ENCODE data around the gene HDAC4. TPM values are rescaled to one million over a fixed set of nuclear protein-coding genes. Genes with fewer than 3 reads are reported as not detected.

Gene HDAC4
- total and polyA plus RNA-seq, 2 experiments from 2014 or later: 9.3 to 10.8 TPM

DNA sequence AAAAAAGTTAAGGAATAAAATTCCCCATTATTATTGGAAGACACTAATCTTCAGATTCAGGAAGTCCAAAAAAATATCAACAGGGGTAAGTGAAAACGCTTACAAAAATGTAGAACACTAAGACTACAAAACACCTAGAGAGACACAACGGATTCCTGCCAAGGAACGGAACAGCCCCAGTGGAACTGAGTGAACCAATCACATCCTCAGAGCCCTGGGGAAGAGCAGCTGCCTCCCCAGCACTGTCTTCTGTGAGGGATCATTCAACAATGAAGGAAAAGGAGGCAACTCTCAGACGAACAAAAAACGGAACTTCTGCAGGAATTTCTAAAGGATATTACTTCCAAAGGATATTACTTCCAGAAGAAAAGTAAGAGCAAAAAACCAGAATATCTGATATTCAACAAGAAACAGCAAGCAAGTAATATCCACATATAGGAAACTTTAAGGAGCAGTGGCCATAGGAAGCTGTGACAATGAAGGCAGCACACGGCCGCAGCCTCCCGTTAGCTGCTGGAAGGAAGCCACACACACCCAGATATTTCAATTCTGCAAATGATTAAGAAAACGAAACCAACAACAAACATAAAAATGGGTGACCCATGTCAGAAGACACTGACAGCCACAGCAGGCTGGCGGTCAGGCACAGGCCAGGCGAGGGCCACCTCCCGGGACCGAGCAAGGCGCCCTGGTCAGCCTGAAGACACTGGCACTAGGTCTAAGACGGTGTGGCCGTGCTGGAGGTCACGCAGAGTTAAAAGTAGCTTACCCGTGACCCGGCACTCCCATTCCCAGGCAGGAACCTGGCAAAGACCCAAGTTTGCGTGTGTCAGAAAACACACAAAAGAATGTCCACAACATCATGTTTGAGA is 81.8 kb downstream of the HDAC4 start:
- H3K36me3 ChIP-seq (replicated peaks; ENCODE audit: insufficient read depth, low read depth): no peaks in the 10 kb centered on the region
- H4K20me1 ChIP-seq (ENCODE audit: insufficient read depth, poor library complexity, severe bottlenecking): no peaks in the 10 kb centered on the region
- H3K9me3 ChIP-seq (ENCODE audit: low read depth): no peaks in the 10 kb centered on the region
- H3K79me2 ChIP-seq: peaks cover 88% of the 10 kb centered on the region
- 55% methylated on average over 20 of the region's 20 CpGs for WGBS (ENCODE audit: low lambda C conversion rate, missing lambda C conversion rate)
- H3K4me3 ChIP-seq: no peak overlapping the region
- TF ChIP-seq EZH2 (IDR thresholded peaks at IDR 0.05; ENCODE audit: borderline replicate concordance) (no peak), EZH2phosphoT487 (IDR thresholded peaks at IDR 0.05; ENCODE audit: low read depth, severe bottlenecking, unreplicated experiment) (no peak)
- TF ChIP-seq, protein P1, sequence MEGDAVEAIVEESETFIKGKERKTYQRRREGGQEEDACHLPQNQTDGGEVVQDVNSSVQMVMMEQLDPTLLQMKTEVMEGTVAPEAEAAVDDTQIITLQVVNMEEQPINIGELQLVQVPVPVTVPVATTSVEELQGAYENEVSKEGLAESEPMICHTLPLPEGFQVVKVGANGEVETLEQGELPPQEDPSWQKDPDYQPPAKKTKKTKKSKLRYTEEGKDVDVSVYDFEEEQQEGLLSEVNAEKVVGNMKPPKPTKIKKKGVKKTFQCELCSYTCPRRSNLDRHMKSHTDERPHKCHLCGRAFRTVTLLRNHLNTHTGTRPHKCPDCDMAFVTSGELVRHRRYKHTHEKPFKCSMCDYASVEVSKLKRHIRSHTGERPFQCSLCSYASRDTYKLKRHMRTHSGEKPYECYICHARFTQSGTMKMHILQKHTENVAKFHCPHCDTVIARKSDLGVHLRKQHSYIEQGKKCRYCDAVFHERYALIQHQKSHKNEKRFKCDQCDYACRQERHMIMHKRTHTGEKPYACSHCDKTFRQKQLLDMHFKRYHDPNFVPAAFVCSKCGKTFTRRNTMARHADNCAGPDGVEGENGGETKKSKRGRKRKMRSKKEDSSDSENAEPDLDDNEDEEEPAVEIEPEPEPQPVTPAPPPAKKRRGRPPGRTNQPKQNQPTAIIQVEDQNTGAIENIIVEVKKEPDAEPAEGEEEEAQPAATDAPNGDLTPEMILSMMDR (IDR thresholded peaks at IDR 0.05; ENCODE audit: poor library complexity): no peak
- H3K9me2 ChIP-seq (replicated peaks; ENCODE audit: insufficient read depth): no peaks in the 10 kb centered on the region
- H3K27ac ChIP-seq: peak overlapping the region; percentile 39
- peaks cover 16% of the 10 kb centered on the region for H3K4me1 ChIP-seq (ENCODE audit: insufficient read depth)
- peak overlapping the region; percentile 69 for H3K4me2 ChIP-seq
- no peak for DNase-seq (ENCODE audit: low spot score)
- H2AFZ ChIP-seq: no peak overlapping the region
- H3K27me3 ChIP-seq: no peaks in the 10 kb centered on the region

DNA sequence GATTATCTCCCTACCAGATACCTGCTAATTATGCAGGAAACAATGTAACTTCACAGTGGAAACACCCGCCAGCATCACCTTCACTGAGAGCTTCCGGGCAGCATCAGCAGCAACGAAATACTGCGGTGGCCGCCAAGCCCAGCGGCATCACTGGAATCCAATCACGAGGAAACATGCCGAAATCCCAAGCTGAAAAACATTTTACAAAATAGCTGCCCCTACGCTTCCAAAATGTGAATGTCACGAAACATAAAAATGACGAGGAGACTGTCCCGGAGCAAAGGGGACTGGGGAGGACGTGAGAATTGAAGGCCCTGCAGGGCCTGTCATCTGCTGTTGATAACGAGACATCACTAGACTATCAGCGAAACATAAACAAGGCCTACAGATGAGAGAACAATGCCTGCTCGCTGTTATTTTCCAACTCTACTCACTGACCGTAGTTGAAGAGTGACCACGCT is 82.6 kb downstream of the HDAC4 start:
- no peaks in the 10 kb centered on the region for H3K27me3 ChIP-seq
- no peak overlapping the region for H2AFZ ChIP-seq
- H3K27ac ChIP-seq: peak overlapping the region; percentile 39
- no peak overlapping the region for H3K4me3 ChIP-seq
- H3K79me2 ChIP-seq: peaks cover 88% of the 10 kb centered on the region
- WGBS (ENCODE audit: low lambda C conversion rate, missing lambda C conversion rate): 80% methylated on average over 18 of the region's 18 CpGs
- H3K4me2 ChIP-seq: peak overlapping the region; percentile 69
- H3K9me2 ChIP-seq (replicated peaks; ENCODE audit: insufficient read depth): no peaks in the 10 kb centered on the region
- no peaks in the 10 kb centered on the region for H3K9me3 ChIP-seq (ENCODE audit: low read depth)
- TF ChIP-seq, protein P1 (IDR thresholded peaks at IDR 0.05; ENCODE audit: poor library complexity): no peak
- TF ChIP-seq EZH2 (IDR thresholded peaks at IDR 0.05; ENCODE audit: borderline replicate concordance) (no peak), EZH2phosphoT487 (IDR thresholded peaks at IDR 0.05; ENCODE audit: low read depth, severe bottlenecking, unreplicated experiment) (no peak)
- no peaks in the 10 kb centered on the region for H3K36me3 ChIP-seq (replicated peaks; ENCODE audit: insufficient read depth, low read depth)
- H4K20me1 ChIP-seq (ENCODE audit: insufficient read depth, poor library complexity, severe bottlenecking): no peaks in the 10 kb centered on the region
- peaks cover 17% of the 10 kb centered on the region for H3K4me1 ChIP-seq (ENCODE audit: insufficient read depth)
- DNase-seq (ENCODE audit: low spot score): no peak

DNA sequence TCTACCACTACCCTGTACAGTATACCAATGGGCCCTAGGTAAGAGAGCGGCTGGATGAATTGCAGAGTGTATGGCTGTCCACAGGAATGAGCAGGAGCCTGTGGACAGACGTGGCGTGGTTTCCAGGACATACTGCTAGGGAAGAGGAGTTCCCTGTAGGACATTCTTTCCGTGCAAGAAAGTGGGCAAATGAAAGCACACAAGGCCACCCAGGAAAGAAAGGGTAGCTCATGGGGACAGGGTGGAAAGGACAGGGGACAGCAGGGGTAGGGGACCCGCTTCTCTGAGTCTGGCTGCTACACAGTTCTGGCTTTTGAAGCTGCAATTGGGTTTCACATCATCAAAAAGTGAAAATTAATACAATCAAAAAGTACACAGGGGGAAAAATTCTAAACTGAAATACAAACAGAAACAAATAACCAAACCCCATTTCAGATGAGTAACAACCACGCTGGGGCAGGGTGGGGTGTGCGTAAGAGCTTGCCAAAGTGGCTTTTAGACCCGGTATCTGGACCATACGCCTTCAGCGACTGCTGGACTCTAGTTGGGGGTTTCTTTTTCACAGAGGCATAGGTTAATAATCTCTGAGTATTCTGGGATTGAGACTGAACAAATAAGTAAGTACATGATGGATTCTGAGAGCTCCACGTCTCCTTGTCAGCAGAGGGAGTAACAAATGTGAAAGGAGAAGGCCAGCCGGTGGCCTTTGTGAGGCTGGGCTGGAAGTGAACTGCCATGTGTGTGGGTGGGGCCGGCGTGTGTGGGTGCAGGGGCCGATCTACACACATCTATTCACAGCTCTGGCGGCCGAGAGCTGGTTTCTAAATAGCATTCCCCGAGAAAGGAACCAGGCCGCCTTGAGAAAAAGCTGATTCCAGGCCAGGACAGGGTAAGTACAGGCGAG is 84.0 kb downstream of the HDAC4 start:
- Histone ChIP-seq H4K20me1 (ENCODE audit: insufficient read depth, poor library complexity, severe bottlenecking) (no peaks in the 10 kb centered on the region), H3K79me2 (peaks cover 91% of the 10 kb centered on the region), H3K27ac (peak overlapping the region; percentile 70), H3K4me3 (no peak overlapping the region), H3K9me3 (ENCODE audit: low read depth) (no peaks in the 10 kb centered on the region), H3K4me1 (ENCODE audit: insufficient read depth) (peaks cover 18% of the 10 kb centered on the region), H3K36me3 (replicated peaks; ENCODE audit: insufficient read depth, low read depth) (no peaks in the 10 kb centered on the region), H3K27me3 (no peaks in the 10 kb centered on the region), H3K4me2 (peak overlapping the region; percentile 46), H2AFZ (no peak overlapping the region), H3K9me2 (replicated peaks; ENCODE audit: insufficient read depth) (no peaks in the 10 kb centered on the region)
- peak; percentile 35 for DNase-seq (ENCODE audit: low spot score)
- TF ChIP-seq, protein P1 (IDR thresholded peaks at IDR 0.05; ENCODE audit: poor library complexity): no peak
- TF ChIP-seq EZH2phosphoT487 (IDR thresholded peaks at IDR 0.05; ENCODE audit: low read depth, severe bottlenecking, unreplicated experiment) (no peak), EZH2 (IDR thresholded peaks at IDR 0.05; ENCODE audit: borderline replicate concordance) (no peak)
- WGBS (ENCODE audit: low lambda C conversion rate, missing lambda C conversion rate): 81% methylated on average over 20 of the region's 20 CpGs
